ENCODE measurements around the gene ZNF337. TPM values are rescaled to one million over a fixed set of nuclear protein-coding genes. Genes with fewer than 3 reads are reported as not detected.
"Not testable (repeated sequence)": the region's sequence is repeated elsewhere in the genome, so short reads cannot be mapped to it uniquely, and the experiment has no call there.

ZNF337 gene
- total RNA-seq, 2 donors from 2014 or later = 10.2 to 13.7 TPM

DNA sequence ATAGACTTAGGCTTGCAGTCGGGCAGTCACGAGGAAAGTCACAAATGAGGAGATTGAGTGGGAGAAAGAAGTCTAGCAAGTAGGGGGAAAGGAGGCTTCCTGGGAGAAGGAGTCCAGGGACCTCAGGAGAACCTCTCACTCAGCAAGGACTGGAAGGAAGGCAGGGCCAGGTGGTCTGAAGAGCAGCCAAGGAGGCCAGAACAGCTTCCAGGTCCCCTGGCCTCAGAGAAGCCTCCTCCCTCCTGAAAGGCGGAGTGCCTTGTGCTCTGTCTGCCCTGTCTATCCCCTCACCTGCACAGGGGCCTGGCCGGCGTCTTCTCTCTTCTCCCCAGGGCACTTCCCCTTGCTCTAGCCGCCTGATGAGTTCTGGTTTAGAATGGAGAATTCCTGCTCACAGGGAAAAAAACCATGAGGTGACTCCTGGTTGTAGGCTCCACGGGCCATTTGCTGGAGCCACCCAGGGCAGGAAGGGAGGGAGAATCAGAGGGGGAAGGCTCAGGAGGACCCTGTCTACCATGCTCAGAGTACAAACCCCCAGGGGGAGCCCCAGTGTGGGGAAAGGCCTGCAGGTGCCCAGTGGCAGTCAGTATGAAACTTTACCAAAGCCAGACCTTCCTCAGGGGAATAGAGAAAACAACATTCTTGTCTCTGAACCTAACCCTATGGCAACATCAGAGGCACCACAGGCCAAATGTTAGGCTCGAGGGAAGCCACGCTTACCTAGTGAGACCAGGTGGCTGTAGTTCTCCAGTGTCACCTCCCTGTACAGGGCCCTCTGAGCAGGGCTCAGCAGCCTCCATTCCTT lies 11.2 kb downstream of the ZNF337 start:
- Histone ChIP-seq H3K4me3 (no peak overlapping the region), H3K4me1 (peaks cover 7% of the 10 kb centered on the region), H3K27me3 (no peaks in the 10 kb centered on the region), H3K36me3 (replicated peaks in 1 of 2; ENCODE audit: insufficient read depth in 1 of 2, low read depth in 2 of 2) (peaks cover 0 to 10% of the 10 kb centered on the region in 2 donors), H3K27ac (no peak overlapping the region), H3K9me3 (no peaks in the 10 kb centered on the region)
- 89 to 91% methylated on average over 8 to 9 of the region's 9 CpGs for WGBS, 2 donors
- DNase-seq (no peak), ATAC-seq (no peak)
- intact Hi-C loops (cut with DNase I) = no loop called here
- TF ChIP-seq, protein P1, sequence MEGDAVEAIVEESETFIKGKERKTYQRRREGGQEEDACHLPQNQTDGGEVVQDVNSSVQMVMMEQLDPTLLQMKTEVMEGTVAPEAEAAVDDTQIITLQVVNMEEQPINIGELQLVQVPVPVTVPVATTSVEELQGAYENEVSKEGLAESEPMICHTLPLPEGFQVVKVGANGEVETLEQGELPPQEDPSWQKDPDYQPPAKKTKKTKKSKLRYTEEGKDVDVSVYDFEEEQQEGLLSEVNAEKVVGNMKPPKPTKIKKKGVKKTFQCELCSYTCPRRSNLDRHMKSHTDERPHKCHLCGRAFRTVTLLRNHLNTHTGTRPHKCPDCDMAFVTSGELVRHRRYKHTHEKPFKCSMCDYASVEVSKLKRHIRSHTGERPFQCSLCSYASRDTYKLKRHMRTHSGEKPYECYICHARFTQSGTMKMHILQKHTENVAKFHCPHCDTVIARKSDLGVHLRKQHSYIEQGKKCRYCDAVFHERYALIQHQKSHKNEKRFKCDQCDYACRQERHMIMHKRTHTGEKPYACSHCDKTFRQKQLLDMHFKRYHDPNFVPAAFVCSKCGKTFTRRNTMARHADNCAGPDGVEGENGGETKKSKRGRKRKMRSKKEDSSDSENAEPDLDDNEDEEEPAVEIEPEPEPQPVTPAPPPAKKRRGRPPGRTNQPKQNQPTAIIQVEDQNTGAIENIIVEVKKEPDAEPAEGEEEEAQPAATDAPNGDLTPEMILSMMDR (IDR thresholded peaks at IDR 0.05) = no peak
- no peak for TF ChIP-seq POLR2A (IDR thresholded peaks at IDR 0.05)

DNA sequence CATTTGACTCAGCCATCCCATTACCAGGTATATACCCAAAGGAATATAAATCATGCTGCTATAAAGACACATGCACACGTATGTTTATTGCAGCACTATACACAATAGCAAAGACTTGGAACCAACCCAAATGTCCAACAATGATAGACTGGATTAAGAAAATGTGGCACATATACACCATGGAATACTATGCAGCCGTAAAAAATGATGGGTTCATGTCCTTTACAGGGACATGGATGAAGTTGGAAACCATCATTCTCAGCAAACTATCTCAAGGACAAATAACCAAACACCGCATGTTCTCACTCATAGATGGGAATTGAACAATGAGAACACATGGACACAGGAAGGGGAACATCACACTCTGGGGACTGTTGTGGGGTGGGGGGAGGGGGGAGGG lies 12.8 kb downstream of the ZNF337 start:
- H3K27ac ChIP-seq; H3K4me3 ChIP-seq; H3K4me1 ChIP-seq; intact Hi-C loops (cut with DNase I); DNase-seq; ATAC-seq; H3K9me3 ChIP-seq; H3K27me3 ChIP-seq: not testable (repeated sequence)
- H3K36me3 ChIP-seq (replicated peaks in 1 of 2; ENCODE audit: insufficient read depth in 1 of 2, low read depth in 2 of 2) = peaks cover 0 to 10% of the 10 kb centered on the region in 2 donors
- WGBS, 2 donors = 97% methylated on average over 3 of the region's 3 CpGs

DNA sequence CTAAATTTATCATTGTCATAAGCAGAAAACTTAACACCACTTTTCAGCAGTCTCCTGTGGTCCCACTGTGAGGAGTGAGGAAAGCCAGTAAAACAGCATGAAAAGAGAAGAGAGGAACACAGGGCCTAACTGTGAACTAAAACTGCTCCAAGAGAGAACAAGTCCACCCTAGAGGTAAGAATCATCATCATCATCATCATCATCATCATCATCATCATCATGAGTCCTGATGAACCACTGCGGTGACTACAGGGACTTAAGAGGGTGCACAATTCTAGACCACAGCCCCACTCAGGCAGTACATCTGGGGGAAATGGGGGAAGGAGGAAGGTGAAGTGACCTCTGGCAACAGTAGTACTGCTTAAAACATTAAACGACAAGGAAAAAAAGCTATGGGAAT lies 13.6 kb downstream of the ZNF337 start:
- Histone ChIP-seq H3K9me3 (no peaks in the 10 kb centered on the region), H3K4me1 (peaks cover 7% of the 10 kb centered on the region), H3K4me3 (no peak overlapping the region), H3K27ac (no peak overlapping the region), H3K36me3 (replicated peaks in 1 of 2; ENCODE audit: insufficient read depth in 1 of 2, low read depth in 2 of 2) (peaks cover 0 to 10% of the 10 kb centered on the region in 2 donors), H3K27me3 (no peaks in the 10 kb centered on the region)
- 97 to 100% methylated on average over 2 of the region's 2 CpGs for WGBS, 2 donors
- no peak for DNase-seq
- intact Hi-C loops (cut with DNase I) = no loop called here
- no peak for ATAC-seq
- no peak for TF ChIP-seq POLR2A (IDR thresholded peaks at IDR 0.05)
- TF ChIP-seq, protein P1 (IDR thresholded peaks at IDR 0.05) = no peak

DNA sequence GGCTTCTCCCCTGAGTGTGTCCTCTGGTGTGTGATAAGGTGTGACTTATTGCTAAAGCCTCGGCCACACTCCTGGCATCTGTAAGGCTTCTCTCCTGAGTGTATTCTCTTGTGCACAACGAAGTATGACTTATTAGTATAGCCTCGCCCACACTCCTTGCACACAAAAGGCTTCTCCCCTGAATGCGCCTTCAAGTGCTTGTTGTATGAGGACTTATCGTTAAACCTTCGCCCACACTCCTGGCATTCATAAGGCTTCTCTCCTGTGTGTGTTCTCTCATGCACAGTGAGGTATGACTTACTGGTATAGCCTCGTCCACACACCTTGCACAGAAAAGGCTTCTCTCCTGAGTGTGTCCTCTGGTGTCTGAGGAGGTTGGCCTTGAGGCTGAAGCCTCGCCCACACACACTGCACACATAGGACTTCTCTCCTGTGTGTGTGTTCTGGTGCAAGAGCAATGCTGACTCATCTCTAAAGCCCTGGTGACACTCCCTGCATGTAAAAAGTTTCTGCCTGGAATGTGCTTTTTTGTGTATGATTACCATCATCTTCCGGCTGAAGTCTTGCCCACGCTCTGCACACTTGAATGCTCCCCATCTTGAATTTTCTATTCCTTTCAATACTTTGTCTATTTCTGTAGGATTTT lies 20.4 kb downstream of the ZNF337 start:
- ATAC-seq (no peak), DNase-seq (no peak)
- 95 to 98% methylated on average over 10 of the region's 10 CpGs for WGBS, 2 donors
- Histone ChIP-seq H3K9me3 (no peaks in the 10 kb centered on the region), H3K27ac (no peak overlapping the region), H3K4me3 (no peak overlapping the region), H3K4me1 (no peaks in the 10 kb centered on the region), H3K27me3 (no peaks in the 10 kb centered on the region), H3K36me3 (replicated peaks in 1 of 2; ENCODE audit: insufficient read depth in 1 of 2, low read depth in 2 of 2) (peaks cover 6 to 24% of the 10 kb centered on the region in 2 donors)
- TF ChIP-seq POLR2A (IDR thresholded peaks at IDR 0.05) = no peak
- TF ChIP-seq, protein P1 (IDR thresholded peaks at IDR 0.05) = no peak
- intact Hi-C loops (cut with DNase I) = no loop called here

DNA sequence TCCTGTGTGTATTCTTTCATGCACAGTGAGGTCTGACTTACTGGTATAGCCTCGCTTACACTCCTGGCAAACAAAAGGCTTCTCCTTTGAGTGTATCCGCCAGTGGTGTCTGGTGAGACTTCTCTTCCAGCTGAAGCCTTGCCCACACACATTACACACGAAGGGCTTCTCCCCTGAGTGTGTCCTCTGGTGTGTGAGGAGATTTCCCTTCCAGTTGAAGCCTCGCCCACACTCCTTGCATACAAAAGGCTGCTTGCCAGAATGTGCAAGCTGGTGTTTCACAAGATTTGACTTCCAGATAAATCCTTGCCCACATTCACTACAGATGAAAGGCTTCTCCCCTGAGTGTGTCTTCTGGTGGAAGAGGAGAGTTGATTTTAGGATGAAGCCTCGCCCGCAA lies 21.5 kb downstream of the ZNF337 start:
- Histone ChIP-seq H3K9me3 (no peaks in the 10 kb centered on the region), H3K36me3 (replicated peaks in 1 of 2; ENCODE audit: insufficient read depth in 1 of 2, low read depth in 2 of 2) (peaks cover 6 to 19% of the 10 kb centered on the region in 2 donors), H3K4me1 (no peaks in the 10 kb centered on the region), H3K4me3 (no peak overlapping the region), H3K27me3 (no peaks in the 10 kb centered on the region), H3K27ac (no peak overlapping the region)
- no peak for DNase-seq
- intact Hi-C loops (cut with DNase I) = no loop called here
- WGBS, 2 donors = 94 to 95% methylated on average over 6 of the region's 6 CpGs
- TF ChIP-seq, protein P1 (IDR thresholded peaks at IDR 0.05) = no peak
- TF ChIP-seq POLR2A (IDR thresholded peaks at IDR 0.05) = no peak
- ATAC-seq = no peak
